Breast epithelium (tissue), 3 donors: Measurements from ENCODE around the gene IDI2.

ENCODE experiments used
- CTCF ChIP-seq, 3 donors: fragments of 450-650 bp; IDR thresholded peaks; one replicate each; pipeline ENCODE4 v1.5.1; 2016 to 2017; ENCODE audit warnings: antibody characterized with exemption in 3 of 3, mild to moderate bottlenecking in 3 of 3, moderate library complexity in 3 of 3
- POLR2A ChIP-seq: fragments of 450-650 bp; IDR thresholded peaks from one replicate; pipeline ENCODE4 v1.6.1; 2016; ENCODE audit warnings: antibody characterized with exemption, mild to moderate bottlenecking, moderate library complexity
- POLR2AphosphoS5 ChIP-seq, 3 donors: sonication (generic); formaldehyde crosslinking; IDR thresholded peaks; one replicate each; pipeline ENCODE4 v1.6.1; 2017; ENCODE audit warnings: antibody characterized with exemption in 3 of 3

- no peak for TF ChIP-seq CTCF (IDR thresholded peaks at IDR 0.05)
- no peak for TF ChIP-seq POLR2AphosphoS5 (IDR thresholded peaks at IDR 0.05)
- TF ChIP-seq POLR2A, result no peak
Observed at GRCh38 chr10:1006573-1006972, 19.1 kb downstream of the IDI2 start.
